ENCODE results near the gene CCDC124.
A peak's percentile ranks its signal among the peaks of the same experiment; 100 is the strongest.

DNA sequence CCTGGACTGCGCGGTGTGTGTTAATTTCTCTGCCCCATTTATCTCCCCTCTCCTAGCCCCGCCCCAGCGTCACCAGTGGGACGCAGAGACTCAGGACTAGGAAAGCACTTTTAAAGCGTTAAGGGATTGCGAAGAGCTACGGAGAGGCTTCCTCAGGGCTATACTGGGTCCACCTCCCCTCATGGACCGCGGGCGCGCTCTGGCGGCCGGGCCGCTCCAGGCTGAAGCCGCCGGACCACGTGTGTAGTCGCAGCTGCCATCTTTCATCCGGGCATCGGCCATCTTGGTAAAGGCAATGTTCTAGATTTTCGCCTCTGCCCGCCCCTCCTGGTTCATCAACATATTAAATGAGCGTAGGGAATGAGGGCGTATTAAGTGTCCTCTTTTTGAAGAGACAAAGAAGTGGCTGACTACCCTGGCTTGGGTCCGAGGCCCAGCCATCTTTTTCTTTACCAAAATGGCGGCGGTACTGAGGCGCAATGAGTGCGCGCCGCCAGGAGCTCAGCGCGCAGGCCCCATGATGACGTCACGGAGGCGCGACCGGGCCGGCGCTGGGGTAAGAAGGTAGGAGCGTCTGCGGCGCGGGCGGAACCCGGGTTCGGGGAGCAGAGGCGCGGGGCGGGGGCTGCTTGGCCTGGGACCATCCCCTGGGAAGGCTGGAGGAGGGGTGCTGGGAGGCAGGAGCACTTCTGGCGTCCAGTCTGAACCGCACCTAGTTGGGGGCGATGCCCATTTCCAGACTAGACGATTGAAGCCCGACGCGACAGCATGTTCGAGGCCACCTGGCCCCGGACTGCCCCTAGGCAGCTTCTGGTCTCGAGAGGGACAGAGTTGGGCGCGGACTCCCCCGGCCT, at the start of gene CCDC124:
- TF ChIP-seq FOXA1 (IDR thresholded peaks at IDR 0.05) (no peak), ZNF384 (IDR thresholded peaks at IDR 0.05) (peak; percentile 66), SUZ12 (IDR thresholded peaks at IDR 0.05) (no peak)
